ENCODE data around the gene EPHB6.

The EPHB6 gene

GRCh38 chr7:142851269-142851668 lies 3.6 kb upstream of the EPHB6 start:
- H3K27ac Mint-ChIP-seq, result peak overlapping the region in 1 of 2 donors; percentile 7
- H3K4me1 Mint-ChIP-seq (ENCODE audit: low read depth in 2 of 2), result peaks cover 5 to 12% of the 10 kb centered on the region in 2 donors
- ATAC-seq (replicated peaks), result no peak
- peaks cover 4% of the 10 kb centered on the region for H3K36me3 Mint-ChIP-seq (ENCODE audit: insufficient read depth)
- no peaks in the 10 kb centered on the region for H3K9me3 Mint-ChIP-seq
- peaks cover 7 to 21% of the 10 kb centered on the region in 2 donors for H3K27me3 Mint-ChIP-seq
- H3K4me3 Mint-ChIP-seq, result no peak overlapping the region
- DNase-seq, result no peak

- no peak for ATAC-seq (replicated peaks)
- Mint-ChIP-seq H3K27me3 (peaks cover 7 to 21% of the 10 kb centered on the region in 2 donors), H3K4me1 (ENCODE audit: low read depth in 2 of 2) (peaks cover 7 to 14% of the 10 kb centered on the region in 2 donors), H3K27ac (no peak overlapping the region), H3K9me3 (no peaks in the 10 kb centered on the region), H3K36me3 (ENCODE audit: insufficient read depth) (peaks cover 4% of the 10 kb centered on the region), H3K4me3 (no peak overlapping the region)
- DNase-seq, result no peak
These were observed 3.0 kb upstream of the EPHB6 start for GRCh38 chr7:142851919-142852318.

GRCh38 chr7:142853739-142854371 lies 1.0 kb upstream of the EPHB6 start:
- Mint-ChIP-seq H3K4me3 (peak overlapping the region; percentile 86 to 96), H3K4me1 (ENCODE audit: low read depth in 2 of 2) (peaks cover 12 to 16% of the 10 kb centered on the region in 2 donors), H3K9me3 (no peaks in the 10 kb centered on the region), H3K27ac (peak overlapping the region; percentile 64 to 91), H3K36me3 (ENCODE audit: insufficient read depth) (no peaks in the 10 kb centered on the region), H3K27me3 (peaks cover 0 to 8% of the 10 kb centered on the region in 2 donors)
- peak; percentile 80 for ATAC-seq (replicated peaks)
- peak; percentile 49 to 69 (median 51) for DNase-seq

GRCh38 chr7:142855114-142855743 lies 353 bp downstream of the EPHB6 start:
- Mint-ChIP-seq H3K4me1 (ENCODE audit: low read depth in 2 of 2) (peaks cover 12 to 16% of the 10 kb centered on the region in 2 donors), H3K4me3 (peak overlapping the region; percentile 86 to 96), H3K36me3 (ENCODE audit: insufficient read depth) (no peaks in the 10 kb centered on the region), H3K27ac (no peak overlapping the region), H3K9me3 (no peaks in the 10 kb centered on the region), H3K27me3 (no peaks in the 10 kb centered on the region)
- DNase-seq (no peak), ATAC-seq (replicated peaks) (no peak)

DNA sequence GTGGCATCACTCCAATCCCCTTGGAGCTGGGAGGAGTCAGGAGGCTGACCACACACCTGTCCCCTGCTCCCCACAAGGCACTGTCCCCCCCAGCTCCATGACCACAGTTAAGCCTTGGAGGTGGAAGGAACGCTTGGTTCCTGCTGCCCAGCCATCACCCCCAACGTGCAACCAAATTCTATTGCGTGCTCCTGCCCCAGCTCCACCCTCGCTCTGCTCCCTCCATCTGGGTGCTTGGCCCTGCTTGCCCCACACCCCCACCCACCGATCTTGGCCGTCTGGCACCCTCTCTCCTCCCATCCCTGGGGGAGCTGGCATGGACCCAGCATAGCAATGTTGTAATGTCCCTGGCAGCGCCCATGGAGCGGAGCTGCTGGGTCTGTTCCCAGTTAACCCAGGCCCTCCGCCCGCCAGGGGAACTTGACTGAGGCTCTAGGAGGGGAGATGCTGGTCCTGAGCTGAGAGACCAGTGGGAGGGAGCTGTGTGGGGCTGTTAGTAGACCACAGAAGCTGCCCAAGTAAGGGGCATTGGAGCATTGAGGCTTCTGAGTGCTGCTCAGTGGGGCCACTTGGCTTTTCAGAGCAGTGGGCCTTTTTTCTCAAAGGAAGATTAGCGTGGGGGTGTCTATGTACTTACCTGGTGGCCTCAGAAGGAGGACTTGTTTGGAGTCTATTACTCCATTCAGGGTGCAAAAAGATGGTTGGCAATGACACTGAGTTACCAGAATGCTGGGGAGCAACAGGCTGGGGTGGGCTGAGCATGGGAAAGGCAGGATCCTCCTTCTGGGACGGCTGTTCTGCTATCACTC lies 1.1 kb downstream of the EPHB6 start:
- Mint-ChIP-seq H3K27me3 (no peaks in the 10 kb centered on the region), H3K4me3 (peak overlapping the region; percentile 86 to 96), H3K27ac (no peak overlapping the region), H3K4me1 (ENCODE audit: low read depth in 2 of 2) (peaks cover 12 to 16% of the 10 kb centered on the region in 2 donors), H3K36me3 (ENCODE audit: insufficient read depth) (no peaks in the 10 kb centered on the region), H3K9me3 (no peaks in the 10 kb centered on the region)
- ATAC-seq (replicated peaks) (no peak), DNase-seq (no peak)

- no peak overlapping the region for H3K27ac Mint-ChIP-seq
- no peaks in the 10 kb centered on the region for H3K9me3 Mint-ChIP-seq
- ATAC-seq (replicated peaks) (no peak), DNase-seq (no peak)
- no peaks in the 10 kb centered on the region for H3K27me3 Mint-ChIP-seq
- H3K4me3 Mint-ChIP-seq, result peak overlapping the region; percentile 1 to 86
- H3K36me3 Mint-ChIP-seq (ENCODE audit: insufficient read depth), result no peaks in the 10 kb centered on the region
- peaks cover 12 to 16% of the 10 kb centered on the region in 2 donors for H3K4me1 Mint-ChIP-seq (ENCODE audit: low read depth in 2 of 2)
These were observed 1.8 kb downstream of the EPHB6 start for GRCh38 chr7:142856565-142857245.

GRCh38 chr7:142857625-142858024 lies 2.7 kb downstream of the EPHB6 start:
- ATAC-seq (replicated peaks) (no peak), DNase-seq (no peak)
- Mint-ChIP-seq H3K4me3 (no peak overlapping the region), H3K27me3 (no peaks in the 10 kb centered on the region), H3K27ac (no peak overlapping the region), H3K9me3 (no peaks in the 10 kb centered on the region), H3K4me1 (ENCODE audit: low read depth in 2 of 2) (peaks cover 12 to 16% of the 10 kb centered on the region in 2 donors), H3K36me3 (ENCODE audit: insufficient read depth) (no peaks in the 10 kb centered on the region)

GRCh38 chr7:142859411-142859810 lies 4.5 kb downstream of the EPHB6 start:
- DNase-seq (no peak), ATAC-seq (replicated peaks) (no peak)
- no peaks in the 10 kb centered on the region for H3K27me3 Mint-ChIP-seq
- H3K4me1 Mint-ChIP-seq (ENCODE audit: low read depth in 2 of 2), result peaks cover 8 to 9% of the 10 kb centered on the region in 2 donors
- no peak overlapping the region for H3K27ac Mint-ChIP-seq
- no peak overlapping the region for H3K4me3 Mint-ChIP-seq
- H3K9me3 Mint-ChIP-seq, result no peaks in the 10 kb centered on the region
- no peaks in the 10 kb centered on the region for H3K36me3 Mint-ChIP-seq (ENCODE audit: insufficient read depth)

DNA sequence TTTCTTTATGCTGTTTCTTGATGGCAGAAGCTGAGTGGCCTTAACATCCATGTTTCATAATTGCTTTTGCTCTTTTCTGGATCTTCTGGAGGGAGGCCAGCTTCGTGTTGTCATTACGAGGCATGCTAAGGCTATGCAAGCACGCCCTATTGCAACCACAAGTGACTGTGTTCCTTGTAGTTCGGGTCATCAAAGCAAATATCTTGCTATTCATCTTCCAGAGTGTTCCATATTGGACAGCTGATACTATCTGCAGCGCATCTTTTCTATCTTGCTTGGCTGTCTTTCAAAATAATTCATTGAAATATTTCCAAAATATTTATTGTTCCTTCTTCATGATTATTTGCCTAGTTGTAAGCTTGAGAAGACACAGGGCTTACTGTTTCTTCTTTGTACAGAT lies 5.0 kb downstream of the EPHB6 start:
- Mint-ChIP-seq H3K4me3 (no peak overlapping the region), H3K27me3 (no peaks in the 10 kb centered on the region), H3K4me1 (ENCODE audit: low read depth in 2 of 2) (peaks cover 8 to 9% of the 10 kb centered on the region in 2 donors), H3K9me3 (no peaks in the 10 kb centered on the region), H3K36me3 (ENCODE audit: insufficient read depth) (no peaks in the 10 kb centered on the region), H3K27ac (no peak overlapping the region)
- ATAC-seq (replicated peaks) (no peak), DNase-seq (no peak)

GRCh38 chr7:142860968-142861367 lies 6.1 kb downstream of the EPHB6 start:
- no peak overlapping the region for H3K4me3 Mint-ChIP-seq
- no peaks in the 10 kb centered on the region for H3K36me3 Mint-ChIP-seq (ENCODE audit: insufficient read depth)
- no peaks in the 10 kb centered on the region for H3K9me3 Mint-ChIP-seq
- peaks cover 6% of the 10 kb centered on the region in 2 donors for H3K4me1 Mint-ChIP-seq (ENCODE audit: low read depth in 2 of 2)
- DNase-seq, result no peak
- ATAC-seq (replicated peaks), result no peak
- no peak overlapping the region for H3K27ac Mint-ChIP-seq
- H3K27me3 Mint-ChIP-seq, result no peaks in the 10 kb centered on the region

DNA sequence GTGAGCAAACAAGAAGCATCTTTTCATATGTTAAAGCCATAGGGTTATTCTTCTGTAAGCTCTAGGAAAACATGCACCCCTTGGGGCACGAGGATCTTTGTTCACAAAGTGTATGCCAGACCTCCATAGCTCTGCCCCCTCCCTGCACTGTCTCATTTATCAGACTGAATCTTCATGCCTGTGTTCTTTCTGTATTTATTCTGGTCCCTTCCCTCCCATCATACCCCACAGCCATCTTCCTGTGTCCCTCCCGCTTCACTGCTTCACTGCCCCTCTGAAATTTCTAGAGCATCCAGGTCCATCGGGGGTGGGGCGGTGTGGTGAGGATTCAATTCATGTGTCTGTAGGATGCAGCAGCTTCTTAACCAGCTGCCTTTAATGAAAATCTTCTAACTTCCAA lies 7.5 kb downstream of the EPHB6 start:
- Mint-ChIP-seq H3K9me3 (no peaks in the 10 kb centered on the region), H3K36me3 (ENCODE audit: insufficient read depth) (no peaks in the 10 kb centered on the region), H3K27ac (peak overlapping the region in 1 of 2 donors; percentile 7), H3K4me1 (ENCODE audit: low read depth in 2 of 2) (peaks cover 0 to 4% of the 10 kb centered on the region in 2 donors), H3K27me3 (no peaks in the 10 kb centered on the region), H3K4me3 (no peak overlapping the region)
- no peak for DNase-seq
- no peak for ATAC-seq (replicated peaks)

DNA sequence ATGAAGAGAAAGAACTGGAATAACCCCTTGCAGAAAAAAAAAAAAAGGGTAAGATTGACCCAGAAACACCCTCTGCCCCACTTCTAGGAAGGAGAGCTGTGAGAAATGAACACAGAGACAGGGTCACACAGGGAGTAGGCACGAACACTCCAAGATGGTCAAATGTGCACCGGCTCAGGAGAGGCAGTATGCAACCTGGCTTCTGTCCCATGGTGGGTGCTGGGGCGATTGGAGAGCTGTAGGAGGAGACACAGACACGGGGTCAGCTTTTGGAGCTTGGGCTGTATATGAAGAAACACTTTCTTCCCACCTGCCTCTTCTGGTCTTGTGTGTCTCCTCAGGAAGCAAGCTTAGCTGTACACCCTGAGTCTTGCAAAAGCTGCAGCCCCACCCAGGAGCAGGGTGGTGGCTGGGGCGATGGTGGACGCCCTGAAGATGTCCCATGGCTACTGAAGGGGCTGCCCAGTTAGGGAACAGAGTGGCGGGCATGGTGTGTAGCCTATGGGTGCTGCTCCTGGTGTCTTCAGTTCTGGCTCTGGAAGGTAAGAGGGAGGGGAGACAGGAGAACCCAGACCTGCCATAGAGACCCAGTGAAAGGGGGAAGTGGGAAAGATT lies 8.0 kb downstream of the EPHB6 start:
- no peak overlapping the region for H3K4me3 Mint-ChIP-seq
- ATAC-seq (replicated peaks) (no peak), DNase-seq (no peak)
- no peaks in the 10 kb centered on the region for H3K9me3 Mint-ChIP-seq
- H3K27me3 Mint-ChIP-seq, result no peaks in the 10 kb centered on the region
- H3K36me3 Mint-ChIP-seq (ENCODE audit: insufficient read depth), result no peaks in the 10 kb centered on the region
- H3K27ac Mint-ChIP-seq, result peak overlapping the region; percentile 7 to 56
- peaks cover 0 to 2% of the 10 kb centered on the region in 2 donors for H3K4me1 Mint-ChIP-seq (ENCODE audit: low read depth in 2 of 2)
